ENCODE data around the gene MTERF1. TPM values are rescaled to one million over a fixed set of nuclear protein-coding genes. Genes with fewer than 3 reads are reported as not detected.

Gene MTERF1
- total and polyA plus RNA-seq, 11 donors: 5.5 to 11.6 (median 7.3) TPM

GRCh38 chr7:91918356-91918755 is 37.9 kb upstream of the MTERF1 start:
- Histone ChIP-seq H3K9me3 (no peaks in the 10 kb centered on the region), H3K36me3 (no peaks in the 10 kb centered on the region), H3K4me1 (no peaks in the 10 kb centered on the region), H3K4me3 (no peak overlapping the region), H3K27ac (no peak overlapping the region), H3K27me3 (no peaks in the 10 kb centered on the region)
- WGBS, 4 donors: 69 to 89% (median 78%) methylated on average over 1 of the region's 1 CpG
- TF ChIP-seq POLR2A (IDR thresholded peaks at IDR 0.05): no peak
- TF ChIP-seq CTCF (IDR thresholded peaks at IDR 0.05): no peak
- no peak for ATAC-seq
- no peak for DNase-seq
- intact Hi-C loops (cut with DNase I): no loop called here

GRCh38 chr7:91916051-91916440 is 35.5 kb upstream of the MTERF1 start:
- intact Hi-C loops (cut with DNase I): no loop called here
- TF ChIP-seq CTCF (IDR thresholded peaks at IDR 0.05): no peak
- no peak for TF ChIP-seq POLR2A (IDR thresholded peaks at IDR 0.05)
- 77 to 96% (median 85%) methylated on average over 1 of the region's 1 CpG for WGBS, 4 donors
- H3K36me3 ChIP-seq: no peaks in the 10 kb centered on the region
- DNase-seq: no peak
- H3K4me3 ChIP-seq: no peak overlapping the region
- no peak for ATAC-seq
- no peaks in the 10 kb centered on the region for H3K9me3 ChIP-seq
- no peak overlapping the region for H3K27ac ChIP-seq
- peaks cover 0 to 15% (median 0%) of the 10 kb centered on the region in 12 donors for H3K4me1 ChIP-seq
- no peaks in the 10 kb centered on the region for H3K27me3 ChIP-seq

GRCh38 chr7:91915401-91916050 is 35.0 kb upstream of the MTERF1 start:
- H3K27me3 ChIP-seq: no peaks in the 10 kb centered on the region
- no peak overlapping the region for H3K4me3 ChIP-seq
- intact Hi-C loops (cut with DNase I): no loop called here
- ATAC-seq: no peak
- TF ChIP-seq CTCF (IDR thresholded peaks at IDR 0.05) (no peak), POLR2A (IDR thresholded peaks at IDR 0.05) (no peak)
- 92 to 93% (median 93%) methylated on average over 3 of the region's 3 CpGs for WGBS, 4 donors
- peaks cover 0 to 15% (median 0%) of the 10 kb centered on the region in 12 donors for H3K4me1 ChIP-seq
- DNase-seq: no peak
- H3K36me3 ChIP-seq: no peaks in the 10 kb centered on the region
- no peaks in the 10 kb centered on the region for H3K9me3 ChIP-seq
- no peak overlapping the region for H3K27ac ChIP-seq

DNA sequence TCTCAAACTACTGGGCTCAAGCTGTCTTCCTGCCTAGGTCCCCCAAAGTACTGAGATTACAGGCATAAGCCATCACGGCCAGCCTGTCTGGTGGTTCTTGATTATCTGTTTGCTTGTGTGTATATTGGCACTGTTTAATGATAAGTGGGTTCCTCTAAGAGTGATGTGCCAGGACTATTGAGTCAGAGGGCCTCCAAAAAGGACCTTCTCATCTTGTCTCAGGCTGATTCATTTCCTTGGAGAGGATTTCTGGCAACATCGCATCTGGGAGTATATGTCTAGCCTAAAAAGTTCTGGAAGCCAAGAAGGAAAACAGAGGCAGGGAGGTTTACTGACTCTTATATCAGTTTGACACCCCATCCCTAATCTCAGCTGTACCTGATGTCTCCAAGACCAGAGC is 33.1 kb upstream of the MTERF1 start:
- DNase-seq (no peak), ATAC-seq (peak in 1 of 4 donors; percentile 53)
- TF ChIP-seq POLR2A (IDR thresholded peaks at IDR 0.05) (no peak), CTCF (IDR thresholded peaks at IDR 0.05) (no peak)
- H3K27me3 ChIP-seq: no peaks in the 10 kb centered on the region
- peaks cover 0 to 15% (median 0%) of the 10 kb centered on the region in 12 donors for H3K4me1 ChIP-seq
- no peaks in the 10 kb centered on the region for H3K36me3 ChIP-seq
- intact Hi-C loops (cut with DNase I): no loop called here
- H3K4me3 ChIP-seq: no peak overlapping the region
- H3K9me3 ChIP-seq: no peaks in the 10 kb centered on the region
- 68 to 89% (median 78%) methylated on average over 2 of the region's 2 CpGs for WGBS, 4 donors
- no peak overlapping the region for H3K27ac ChIP-seq

Data from heart left ventricle (tissue), 16 donors.